ENCODE data around the gene KCNG2.

KCNG2 gene

DNA sequence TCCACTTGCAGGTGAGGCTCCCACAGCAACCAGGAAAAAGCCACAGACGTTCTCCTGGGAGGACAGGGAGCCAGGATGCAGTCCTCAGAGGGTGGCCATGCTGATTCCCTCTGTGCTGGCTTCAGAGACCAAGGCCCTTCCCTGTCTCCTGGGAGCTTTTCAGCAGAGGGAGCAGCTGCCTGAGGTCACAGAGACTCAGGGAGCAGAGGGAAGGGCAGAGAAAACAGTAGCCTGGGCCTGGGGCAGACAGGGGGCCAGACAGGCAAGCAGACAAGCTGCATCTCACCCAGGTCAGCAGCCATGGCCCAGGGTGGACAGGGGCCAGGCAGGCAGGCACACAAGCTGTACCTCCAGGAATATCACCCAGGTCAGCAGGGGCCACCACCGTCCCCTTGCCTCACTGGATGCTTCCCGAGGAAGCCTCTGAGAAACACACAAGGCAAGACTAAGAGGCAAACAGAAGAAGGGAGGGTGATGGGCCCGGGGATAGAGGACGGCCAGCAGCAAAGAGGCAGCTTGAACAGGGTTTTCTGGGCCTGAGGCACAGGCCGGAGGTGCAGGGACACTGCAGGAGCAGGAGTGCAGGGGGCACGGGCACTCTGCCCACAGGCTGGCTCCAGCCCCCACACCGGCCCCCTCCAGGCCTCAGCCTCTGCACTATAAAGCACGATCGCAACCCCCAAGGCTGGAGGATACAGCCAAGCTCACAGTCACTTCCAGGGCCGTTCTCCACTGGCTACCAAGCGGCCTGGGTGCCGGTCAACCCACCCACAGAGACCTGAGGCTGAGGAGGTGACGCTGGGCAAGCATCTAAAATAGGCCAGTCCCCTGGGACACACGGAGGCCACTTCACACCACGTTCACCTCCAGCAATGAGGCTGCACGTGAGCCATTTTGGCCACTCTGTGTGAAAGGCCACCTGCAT lies 147.6 kb downstream of the KCNG2 start:
- DNase-seq, result no peak

DNA sequence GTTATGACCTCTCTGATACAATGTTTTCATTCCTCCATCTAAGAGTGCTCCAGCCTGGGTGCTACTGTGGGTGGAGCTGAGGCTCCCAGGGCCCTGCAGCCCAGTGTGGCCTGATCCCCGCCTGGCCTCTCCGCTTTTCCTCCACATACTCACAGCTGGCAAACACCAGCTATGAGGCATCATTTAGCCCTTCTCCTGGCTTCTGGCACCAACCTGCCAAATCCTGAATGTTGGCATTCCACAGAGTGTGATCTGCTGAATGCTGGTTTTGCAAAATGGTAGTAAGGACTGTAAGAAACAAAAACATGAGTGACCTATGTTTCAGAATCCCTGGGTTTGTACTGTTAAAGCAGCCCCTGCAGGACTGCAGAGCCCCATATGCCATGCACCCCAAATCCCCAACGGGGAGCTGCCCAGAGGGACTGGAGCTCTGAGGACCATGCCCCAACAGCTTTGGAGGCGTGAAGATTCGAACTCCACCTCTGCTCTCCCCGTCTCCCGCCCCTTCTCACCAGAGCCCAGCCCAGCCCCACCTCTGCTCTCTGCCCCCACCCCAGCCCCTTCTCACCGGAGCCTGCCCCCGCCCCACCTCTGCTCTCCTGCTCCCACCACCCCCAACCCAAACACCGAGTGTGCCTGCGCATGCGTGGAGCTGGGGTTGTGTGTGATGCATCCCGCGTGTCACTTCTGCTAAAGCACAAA lies 149.5 kb downstream of the KCNG2 start:
- no peak for DNase-seq

GRCh38 chr18:79947881-79948610 lies 150.3 kb downstream of the KCNG2 start:
- no peak for DNase-seq

DNA sequence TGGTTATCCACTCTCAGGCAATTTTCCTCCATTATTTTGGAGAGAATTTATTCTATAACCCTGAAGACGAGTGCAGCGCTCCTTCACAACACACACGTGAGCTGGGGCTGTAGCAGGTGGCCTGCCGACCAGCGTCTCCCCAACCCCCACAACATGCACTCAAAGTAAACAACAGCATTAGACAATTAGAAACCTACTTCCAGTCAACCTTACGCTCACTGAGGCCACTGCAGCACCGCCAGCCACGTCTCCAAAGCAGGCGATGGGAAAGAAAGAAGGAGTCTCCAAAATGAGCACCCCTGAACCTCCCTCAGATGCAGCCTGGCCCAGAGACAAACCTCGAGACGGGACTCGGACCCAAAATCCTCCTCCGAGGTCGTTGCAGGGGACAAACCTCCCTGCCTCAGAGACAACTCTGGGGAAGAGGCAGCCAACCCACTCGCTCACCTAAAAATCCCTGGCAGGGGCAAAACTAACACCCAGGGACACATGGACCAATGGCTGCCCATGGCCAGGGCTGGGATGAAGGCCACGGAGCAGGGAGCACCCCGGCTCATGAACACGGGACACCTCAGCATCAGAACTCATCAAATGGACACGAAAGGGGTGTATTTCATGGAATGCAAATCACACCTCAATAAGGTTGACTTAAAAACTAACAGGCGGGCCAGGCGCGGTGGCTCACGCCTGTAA lies 151.1 kb downstream of the KCNG2 start:
- no peak for DNase-seq

All from NCI-H1105 (cell line).